H9 (cell line): ENCODE data around the gene PTPRN2. TPM values are rescaled to one million over a fixed set of nuclear protein-coding genes. Genes with fewer than 3 reads are reported as not detected.

Source experiments
- DNase-seq: peaks from one replicate; pipeline ENCODE4 v3.0.0-alpha.2; 2017
- H2AFZ ChIP-seq: one replicate; pipeline ENCODE4 v1.6.1; 2013; ENCODE audit warnings: mild to moderate bottlenecking, low read length, control low read depth, moderate library complexity
- H2AK5ac ChIP-seq: 2 replicates; pipeline ENCODE4 v1.6.1; 2013; ENCODE audit warnings: low read length, control low read depth, mixed read lengths; ENCODE audit not compliant: insufficient read length
- H2BK120ac ChIP-seq: one replicate; pipeline ENCODE4 v1.6.1; 2013; ENCODE audit warnings: low read depth, mild to moderate bottlenecking, low read length, control low read depth, inconsistent platforms; ENCODE audit not compliant: poor library complexity, severe bottlenecking
- H2BK12ac ChIP-seq: 2 replicates; pipeline ENCODE4 v1.6.1; 2013; ENCODE audit warnings: low read length, control low read depth, mixed read lengths, low read depth; ENCODE audit not compliant: insufficient read length
- H2BK15ac ChIP-seq: 2 replicates; pipeline ENCODE4 v1.6.1; 2013; ENCODE audit warnings: low read depth, low read length, control low read depth
- H2BK20ac ChIP-seq: one replicate; pipeline ENCODE4 v1.6.1; 2013; ENCODE audit warnings: low read depth, mild to moderate bottlenecking, low read length, control low read depth, inconsistent platforms; ENCODE audit not compliant: poor library complexity, severe bottlenecking
- H2BK5ac ChIP-seq: 2 replicates; pipeline ENCODE4 v1.6.1; 2013; ENCODE audit warnings: low read length, control low read depth, mixed read lengths; ENCODE audit not compliant: insufficient read length
- H3K14ac ChIP-seq: 2 replicates; pipeline ENCODE4 v1.6.1; 2013; ENCODE audit warnings: low read length, control low read depth; ENCODE audit not compliant: insufficient read depth
- H3K18ac ChIP-seq: 2 replicates; pipeline ENCODE4 v1.6.1; 2013; ENCODE audit warnings: low read depth, mild to moderate bottlenecking, mixed read lengths, low read length, control low read depth; ENCODE audit not compliant: insufficient read length
- H3K23ac ChIP-seq: 2 replicates; pipeline ENCODE4 v1.6.1; 2013; ENCODE audit warnings: low read length, control low read depth, mixed read lengths, low read depth; ENCODE audit not compliant: insufficient read length
- H3K23me2 ChIP-seq: 2 replicates; pipeline ENCODE4 v1.6.1; 2013; ENCODE audit warnings: low read depth, mild to moderate bottlenecking, mixed read lengths, low read length, control low read depth; ENCODE audit not compliant: insufficient read length, poor library complexity, severe bottlenecking
- H3K27ac ChIP-seq: 2 replicates; pipeline ENCODE4 v1.5.1; 2013; ENCODE audit warnings: low read length, control low read depth, mixed read lengths, low read depth; ENCODE audit not compliant: insufficient read length
- H3K27me3 ChIP-seq: 2 replicates; pipeline ENCODE4 v1.6.1; 2013; ENCODE audit warnings: low read length, control low read depth, inconsistent platforms; ENCODE audit not compliant: insufficient read depth
- H3K4ac ChIP-seq: 2 replicates; pipeline ENCODE4 v1.6.1; 2013; ENCODE audit warnings: low read depth, mild to moderate bottlenecking, control low read depth, inconsistent platforms, low read length, moderate library complexity
- H3K4me1 ChIP-seq: 2 replicates; pipeline ENCODE4 v1.6.1; 2013; ENCODE audit warnings: low read length, control low read depth, inconsistent platforms; ENCODE audit not compliant: insufficient read depth
- H3K4me2 ChIP-seq: 2 replicates; pipeline ENCODE4 v1.6.1; 2013; ENCODE audit warnings: low read length, control low read depth, mixed read lengths; ENCODE audit not compliant: insufficient read length, insufficient read depth
- H3K56ac ChIP-seq: 2 replicates; pipeline ENCODE4 v1.6.1; 2013; ENCODE audit warnings: low read depth, mild to moderate bottlenecking, mixed read lengths, low read length, control low read depth; ENCODE audit not compliant: insufficient read length
- H3K79me1 ChIP-seq: 2 replicates; pipeline ENCODE4 v1.6.1; 2013; ENCODE audit warnings: low read depth, mild to moderate bottlenecking, moderate library complexity, low read length, control low read depth, inconsistent platforms; ENCODE audit not compliant: insufficient read depth, poor library complexity, severe bottlenecking
- H3K79me2 ChIP-seq: 2 replicates; pipeline ENCODE4 v1.6.1; 2013; ENCODE audit warnings: low read length, control low read depth, inconsistent platforms; ENCODE audit not compliant: insufficient read depth
- H3K9ac ChIP-seq: 2 replicates; pipeline ENCODE4 v1.6.1; 2013; ENCODE audit warnings: low read length, control low read depth, mixed read lengths; ENCODE audit not compliant: insufficient read length; ENCODE audit errors: extremely low read depth
- H3K9me3 ChIP-seq: one replicate; pipeline ENCODE4 v1.6.1; 2013; ENCODE audit warnings: low read depth, low read length, inconsistent platforms; ENCODE audit not compliant: control insufficient read depth
- H3T11ph ChIP-seq: one replicate; pipeline ENCODE4 v1.6.1; 2013; ENCODE audit warnings: mild to moderate bottlenecking, low read length, control low read depth, inconsistent platforms
- H4K20me1 ChIP-seq: one replicate; pipeline ENCODE4 v1.6.1; 2013; ENCODE audit not compliant: control insufficient read depth, insufficient read length, insufficient read depth
- H4K5ac ChIP-seq: 2 replicates; pipeline ENCODE4 v1.6.1; 2013; ENCODE audit warnings: low read depth, mild to moderate bottlenecking, mixed read lengths, low read length, control low read depth; ENCODE audit not compliant: insufficient read length
- H4K8ac ChIP-seq: replicated peaks from 2 replicates; pipeline ENCODE4 v1.6.1; 2013; ENCODE audit warnings: low read length, control low read depth, mixed read lengths, low read depth; ENCODE audit not compliant: insufficient read length
- H4K91ac ChIP-seq: 2 replicates; pipeline ENCODE4 v1.6.1; 2013; ENCODE audit warnings: low read depth, mild to moderate bottlenecking, moderate library complexity, mixed read lengths, low read length, control low read depth; ENCODE audit not compliant: insufficient read length
- H3K27ac Mint-ChIP-seq, 3 experiments: 2 replicates in 2 of 3; 3 replicates in 1 of 3; pipeline ENCODE4 v1.8.0; 2020 to 2021; ENCODE audit warnings: mixed read lengths in 3 of 3, mild to moderate bottlenecking in 1 of 3, moderate library complexity in 1 of 3
- H3K27me3 Mint-ChIP-seq: 2 replicates; pipeline ENCODE4 v1.8.0; 2021; ENCODE audit warnings: low read depth, mild to moderate bottlenecking, moderate library complexity, mixed read lengths
- H3K36me3 Mint-ChIP-seq, 3 experiments: 2 replicates in 2 of 3; 3 replicates in 1 of 3; pipeline ENCODE4 v1.8.0; 2020 to 2021; ENCODE audit warnings: low read depth in 3 of 3, mixed read lengths in 3 of 3; ENCODE audit not compliant: insufficient read depth in 1 of 3
- H3K4me1 Mint-ChIP-seq, 2 experiments: 2 replicates each; pipeline ENCODE4 v1.8.0; 2020; ENCODE audit warnings: mixed read lengths in 2 of 2
- H3K4me3 Mint-ChIP-seq, 2 experiments: 2 replicates in 1 of 2; 3 replicates in 1 of 2; pipeline ENCODE4 v1.8.0; 2020 to 2021; ENCODE audit warnings: mild to moderate bottlenecking in 2 of 2, mixed read lengths in 2 of 2, moderate library complexity in 1 of 2
- H3K9me3 Mint-ChIP-seq, 2 experiments: 2 replicates in 1 of 2; 3 replicates in 1 of 2; pipeline ENCODE4 v1.8.0; 2020; ENCODE audit warnings: mild to moderate bottlenecking in 2 of 2, mixed read lengths in 2 of 2, moderate library complexity in 1 of 2
- CTCF ChIP-seq: fragments of 200-600 bp; sonication (generic); conservative IDR thresholded peaks from 3 replicates; pipeline ENCODE4 v1.8.0; 2021; ENCODE audit warnings: antibody characterized with exemption, mild to moderate bottlenecking
- WGBS: extraction: QIAGEN DNeasy Blood & Tissue Kit; methylation state at CpG from one replicate; pipeline ENCODE4 v1.1.7; 2013; ENCODE audit warnings: missing lambda C conversion rate, low lambda C conversion rate, mixed read lengths; ENCODE audit not compliant: insufficient read length; ENCODE audit errors: extremely low coverage; 5-methylcytosine and 5-hydroxymethylcytosine counted together
- total RNA-seq: library from RNA; stranded (reverse); gene quantifications from 2 replicates; pipeline ENCODE4 v1.2.1, GENCODE V29; 2021

Gene PTPRN2
- total RNA-seq, 1 experiment from 2014 or later = 5.2 TPM

GRCh38 chr7:158029509-158029908 is 558.1 kb downstream of the PTPRN2 start:
- Histone ChIP-seq H2AFZ (no peak overlapping the region), H2BK12ac (no peak overlapping the region), H4K20me1 (no peaks in the 10 kb centered on the region), H3K9ac (no peak overlapping the region), H3K56ac (no peak overlapping the region), H3K9me3 (peaks cover 11% of the 10 kb centered on the region), H3K23me2 (no peaks in the 10 kb centered on the region), H3K4me1 (no peaks in the 10 kb centered on the region), H3K4ac (no peak overlapping the region), H3K18ac (no peak overlapping the region), H3K4me2 (no peak overlapping the region), H2AK5ac (no peak overlapping the region), H3K27me3 (no peaks in the 10 kb centered on the region), H3K79me2 (no peaks in the 10 kb centered on the region), H3K23ac (no peak overlapping the region), H3K27ac (no peak overlapping the region), H4K5ac (no peak overlapping the region), H2BK15ac (no peak overlapping the region), H3T11ph (no peak overlapping the region), H4K91ac (no peak overlapping the region), H2BK120ac (no peak overlapping the region), H2BK20ac (no peak overlapping the region), H2BK5ac (no peak overlapping the region), H4K8ac (no peak overlapping the region), H3K14ac (no peak overlapping the region), H3K79me1 (no peaks in the 10 kb centered on the region)
- no peak for TF ChIP-seq CTCF
- peaks cover 0 to 22% of the 10 kb centered on the region in 2 experiments; a peak in 3 of 4 replicates for H3K4me1 Mint-ChIP-seq
- no peak overlapping the region for H3K4me3 Mint-ChIP-seq
- peaks cover 15 to 23% (median 17%) of the 10 kb centered on the region in 3 experiments for H3K36me3 Mint-ChIP-seq
- no peak overlapping the region; a peak in 1 of 7 replicates for H3K27ac Mint-ChIP-seq
- WGBS = no CpG with 5 or more reads among the region's 5 CpGs
- H3K9me3 Mint-ChIP-seq = peaks cover 16 to 20% of the 10 kb centered on the region in 2 experiments
- DNase-seq = no peak
- H3K27me3 Mint-ChIP-seq = peaks cover 11% of the 10 kb centered on the region
